GM19467 (cell line): Measurements from ENCODE around the gene JHY.

Experiments
- ATAC-seq: cut with Tn5 transposase; IDR thresholded peaks from one replicate; pipeline ENCODE4 v1.9.1; 2021; ENCODE audit warnings: mild to moderate bottlenecking, moderate library complexity; ENCODE audit not compliant: unreplicated experiment

The JHY gene

GRCh38 chr11:123006860-123007542, 124.4 kb downstream of the JHY start:
- no peak for ATAC-seq
